ENCODE data around the gene UCHL5. TPM values are rescaled to one million over a fixed set of nuclear protein-coding genes. Genes with fewer than 3 reads are reported as not detected.
A peak's percentile ranks its signal among the peaks of the same experiment; 100 is the strongest.

UCHL5 gene
- polyA plus RNA-seq, 1 experiment: 9.4 TPM

DNA sequence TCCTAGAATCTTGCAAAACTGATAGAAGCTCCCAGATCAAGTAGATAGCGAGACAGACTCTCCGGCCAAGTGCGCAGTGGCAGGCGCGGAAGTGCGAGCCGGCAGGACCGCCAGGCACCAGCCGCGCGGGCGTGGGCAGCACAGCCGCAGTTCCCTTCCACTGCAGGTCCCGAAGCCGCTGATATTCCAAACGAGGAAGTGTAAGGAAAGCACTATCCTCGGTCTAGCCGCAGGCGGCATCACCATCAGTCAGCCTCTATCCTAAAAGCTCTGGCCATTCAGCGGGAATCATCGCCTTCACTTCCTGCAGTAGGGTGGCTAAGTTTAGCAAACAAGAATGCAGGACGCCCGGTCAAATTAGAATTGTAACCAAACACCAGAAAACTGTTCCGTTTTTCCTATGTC lies 45.3 kb upstream of the UCHL5 start:
- ChIA-PET CTCF (interaction anchor here (1.0 to 2.2 kb wide), 6 partner anchors 9 to 627 kb away, joined by 3 to 5 read pairs (median 3); partner anchors contain the start of genes RO60 and UCHL5), POLR2A (interaction anchor here (1.6 kb wide), 1 partner anchor 18 kb away, joined by 9 read pairs; no protein-coding TSS in a partner anchor)
- peak overlapping the region; percentile 83 for H3K4me3 ChIP-seq (ENCODE audit: low read depth, low read length)
- DNase-seq (ENCODE audit: low read depth): no peak
- H3K36me3 ChIP-seq (ENCODE audit: control insufficient read depth, insufficient read depth, low read length): 0 out of 2 replicates have a peak, but pooled peaks cover 2% of the 10 kb centered on the region
- H3K27me3 ChIP-seq (ENCODE audit: control insufficient read depth, insufficient read depth, low read length): no peaks in the 10 kb centered on the region
- TF ChIP-seq, protein P1, sequence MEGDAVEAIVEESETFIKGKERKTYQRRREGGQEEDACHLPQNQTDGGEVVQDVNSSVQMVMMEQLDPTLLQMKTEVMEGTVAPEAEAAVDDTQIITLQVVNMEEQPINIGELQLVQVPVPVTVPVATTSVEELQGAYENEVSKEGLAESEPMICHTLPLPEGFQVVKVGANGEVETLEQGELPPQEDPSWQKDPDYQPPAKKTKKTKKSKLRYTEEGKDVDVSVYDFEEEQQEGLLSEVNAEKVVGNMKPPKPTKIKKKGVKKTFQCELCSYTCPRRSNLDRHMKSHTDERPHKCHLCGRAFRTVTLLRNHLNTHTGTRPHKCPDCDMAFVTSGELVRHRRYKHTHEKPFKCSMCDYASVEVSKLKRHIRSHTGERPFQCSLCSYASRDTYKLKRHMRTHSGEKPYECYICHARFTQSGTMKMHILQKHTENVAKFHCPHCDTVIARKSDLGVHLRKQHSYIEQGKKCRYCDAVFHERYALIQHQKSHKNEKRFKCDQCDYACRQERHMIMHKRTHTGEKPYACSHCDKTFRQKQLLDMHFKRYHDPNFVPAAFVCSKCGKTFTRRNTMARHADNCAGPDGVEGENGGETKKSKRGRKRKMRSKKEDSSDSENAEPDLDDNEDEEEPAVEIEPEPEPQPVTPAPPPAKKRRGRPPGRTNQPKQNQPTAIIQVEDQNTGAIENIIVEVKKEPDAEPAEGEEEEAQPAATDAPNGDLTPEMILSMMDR (IDR thresholded peaks at IDR 0.05; ENCODE audit: insufficient read depth, low read depth, low read length): no peak

DNA sequence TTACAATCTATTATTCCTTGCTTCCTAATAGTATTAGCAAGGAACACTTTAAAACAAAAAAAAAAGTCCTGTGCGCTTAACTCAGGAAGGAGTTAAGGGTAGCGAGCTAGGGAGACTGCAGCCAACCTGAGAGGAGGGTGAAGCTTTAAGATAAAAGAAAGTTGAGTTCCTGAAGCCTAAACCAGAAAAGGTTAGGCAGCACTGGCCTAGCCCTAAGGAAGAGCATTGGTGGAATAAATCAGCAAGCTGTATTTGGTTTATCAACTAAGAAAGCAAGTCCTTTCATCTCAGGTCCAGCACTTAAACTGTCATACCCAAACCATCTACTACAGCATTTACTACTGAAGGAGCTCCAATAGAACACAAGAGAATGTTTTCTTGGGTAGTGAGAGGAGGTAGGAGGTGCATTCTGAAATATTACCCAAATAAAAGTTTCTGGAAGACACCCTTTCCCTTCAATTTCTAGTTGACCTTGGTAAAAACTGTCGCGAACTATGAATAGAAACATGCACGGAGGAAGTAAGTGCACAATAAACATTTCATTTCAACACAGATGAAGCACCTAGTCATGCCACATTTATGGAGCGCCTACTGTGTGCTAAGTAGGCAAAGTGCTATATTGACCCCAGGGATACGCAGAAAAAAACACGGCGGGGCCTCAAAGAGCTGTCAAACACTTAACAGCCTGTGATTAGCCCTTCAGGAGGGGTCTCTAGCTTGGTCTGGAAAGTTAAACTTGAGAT lies 44.8 kb upstream of the UCHL5 start:
- no peak for DNase-seq (ENCODE audit: low read depth)
- CTCF ChIA-PET: interaction anchor here (0.7 to 2.2 kb wide), 7 partner anchors 9 to 626 kb away, joined by 3 to 5 read pairs (median 3); partner anchors contain the start of genes CDC73, RO60 and UCHL5
- H3K36me3 ChIP-seq (ENCODE audit: control insufficient read depth, insufficient read depth, low read length): 0 out of 2 replicates have a peak, but pooled peaks cover 4% of the 10 kb centered on the region
- no peaks in the 10 kb centered on the region for H3K27me3 ChIP-seq (ENCODE audit: control insufficient read depth, insufficient read depth, low read length)
- peak overlapping the region; percentile 83 for H3K4me3 ChIP-seq (ENCODE audit: low read depth, low read length)
- POLR2A ChIA-PET: interaction anchor here (1.6 kb wide), 1 partner anchor 19 kb away, joined by 9 read pairs; no protein-coding TSS in a partner anchor
- TF ChIP-seq, protein P1 (IDR thresholded peaks at IDR 0.05; ENCODE audit: insufficient read depth, low read depth, low read length): no peak

DNA sequence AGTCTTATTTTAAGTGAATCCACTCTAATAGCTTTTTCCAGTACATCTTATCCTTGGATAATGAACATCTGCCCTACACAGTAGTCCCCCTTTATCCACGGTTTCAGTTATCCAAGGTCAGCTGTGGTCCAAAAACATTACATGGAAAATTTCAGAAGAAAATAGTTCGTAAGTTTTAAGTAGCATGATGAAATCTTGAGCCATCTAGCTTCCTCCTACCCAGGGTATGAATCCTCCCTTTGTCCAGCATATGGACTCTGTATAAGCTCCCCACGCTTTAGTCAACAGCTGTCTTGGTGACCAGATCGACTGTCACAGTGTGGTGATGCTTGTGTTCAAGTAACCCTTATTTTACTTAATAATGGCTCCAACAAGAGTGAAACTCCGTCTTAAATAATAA lies 43.5 kb upstream of the UCHL5 start:
- CTCF ChIA-PET: interaction anchor here (2.2 kb wide), 1 partner anchor 9 kb away, joined by 5 read pairs; no protein-coding TSS in a partner anchor
- 0 out of 2 replicates have a peak, but pooled peaks cover 4% of the 10 kb centered on the region for H3K36me3 ChIP-seq (ENCODE audit: control insufficient read depth, insufficient read depth, low read length)
- DNase-seq (ENCODE audit: low read depth): no peak
- no peaks in the 10 kb centered on the region for H3K27me3 ChIP-seq (ENCODE audit: control insufficient read depth, insufficient read depth, low read length)
- POLR2A ChIA-PET: no interaction called here
- no peak overlapping the region for H3K4me3 ChIP-seq (ENCODE audit: low read depth, low read length)
- TF ChIP-seq, protein P1 (IDR thresholded peaks at IDR 0.05; ENCODE audit: insufficient read depth, low read depth, low read length): no peak

DNA sequence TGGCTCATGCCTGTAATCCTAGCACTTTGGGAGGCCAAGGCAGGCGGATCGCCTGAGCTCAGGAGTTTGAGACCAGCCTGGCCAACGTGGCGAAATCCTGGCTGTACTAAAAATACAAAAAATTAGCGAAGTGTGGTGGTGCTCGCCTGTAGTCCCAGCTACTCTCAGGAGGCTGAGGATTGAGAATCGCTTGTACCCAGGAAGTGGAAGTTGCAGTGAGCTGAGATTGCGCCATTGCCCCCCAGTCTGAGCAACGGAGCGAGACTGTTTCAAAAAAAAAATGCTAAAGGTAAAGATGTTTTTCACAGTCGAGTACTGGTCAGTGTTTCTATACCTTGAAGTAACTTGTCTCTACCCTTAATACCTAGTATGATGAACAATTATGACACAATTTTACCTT lies 35.0 kb upstream of the UCHL5 start:
- TF ChIP-seq, protein P1 (IDR thresholded peaks at IDR 0.05; ENCODE audit: insufficient read depth, low read depth, low read length): no peak
- no peak for DNase-seq (ENCODE audit: low read depth)
- no peaks in the 10 kb centered on the region for H3K27me3 ChIP-seq (ENCODE audit: control insufficient read depth, insufficient read depth, low read length)
- ChIA-PET CTCF (interaction anchor here (1.3 kb wide), 1 partner anchor 10 kb away, joined by 5 read pairs; no protein-coding TSS in a partner anchor), POLR2A (no interaction called here)
- H3K36me3 ChIP-seq (ENCODE audit: control insufficient read depth, insufficient read depth, low read length): peaks cover 2% of the 10 kb centered on the region
- H3K4me3 ChIP-seq (ENCODE audit: low read depth, low read length): no peak overlapping the region

DNA sequence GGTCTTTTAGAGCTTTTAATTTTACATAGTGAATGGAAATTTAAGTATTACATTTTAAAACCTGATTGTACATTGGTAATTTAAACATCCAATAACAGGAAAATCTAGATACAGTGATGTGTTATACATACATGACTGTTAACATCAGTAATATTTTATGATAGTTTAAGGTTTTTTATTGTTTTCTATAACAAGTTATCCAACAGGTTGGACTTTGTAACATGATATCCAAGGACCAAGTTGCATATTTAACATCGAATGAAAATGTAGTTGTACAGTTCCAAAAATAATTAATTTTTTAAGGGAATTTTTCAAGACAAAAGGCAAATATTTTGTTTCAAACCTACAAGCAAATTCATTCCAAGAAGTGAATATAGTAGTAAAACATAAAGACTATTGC lies 31.7 kb upstream of the UCHL5 start:
- no peak overlapping the region for H3K4me3 ChIP-seq (ENCODE audit: low read depth, low read length)
- peaks cover 2% of the 10 kb centered on the region for H3K36me3 ChIP-seq (ENCODE audit: control insufficient read depth, insufficient read depth, low read length)
- DNase-seq (ENCODE audit: low read depth): no peak
- ChIA-PET CTCF (no interaction called here), POLR2A (no interaction called here)
- TF ChIP-seq, protein P1 (IDR thresholded peaks at IDR 0.05; ENCODE audit: insufficient read depth, low read depth, low read length): no peak
- H3K27me3 ChIP-seq (ENCODE audit: control insufficient read depth, insufficient read depth, low read length): no peaks in the 10 kb centered on the region

Measured in BJ (cell line).